Measurements from ENCODE around the gene LENG8. TPM values are rescaled to one million over a fixed set of nuclear protein-coding genes. Genes with fewer than 3 reads are reported as not detected.

Gene LENG8
- total and polyA plus RNA-seq, 2 of the 4 experiments (the other 2 are of a cell fraction), result 21.1 to 93.9 TPM

GRCh38 chr19:54424201-54424600 lies 24.8 kb upstream of the LENG8 start:
- no peaks in the 10 kb centered on the region for H3K79me1 ChIP-seq (ENCODE audit: low read depth in 1 of 2, low read length in 2 of 2)
- H3K4ac ChIP-seq (ENCODE audit: low read depth, low read length), result no peak overlapping the region
- no peaks in the 10 kb centered on the region for H3K9me3 ChIP-seq (ENCODE audit: control insufficient read depth, insufficient read depth, low read length)
- POLR2A ChIA-PET (ENCODE audit: unreplicated experiment), result no interaction called here
- ATAC-seq (ENCODE audit: low read depth) (no peak), DNase-seq (no peak)
- H3K9me1 ChIP-seq (ENCODE audit: insufficient read depth, low read length), result no peaks in the 10 kb centered on the region
- no peak overlapping the region for H2BK15ac ChIP-seq (ENCODE audit: low read depth, low read length)
- WGBS, 2 experiments (ENCODE audit: extremely low coverage in 2 of 2, insufficient read length in 1 of 2), result 88% methylated on average over 7 of the region's 14 CpGs; no CpG with 5 or more reads in 1 of the 2 experiments
- H3K14ac ChIP-seq (replicated peaks; ENCODE audit: low read depth, low read length), result no peak overlapping the region
- no peak overlapping the region for H4K91ac ChIP-seq (ENCODE audit: insufficient read depth, low read depth, low read length)
- H4K5ac ChIP-seq (ENCODE audit: low read depth, low read length), result no peak overlapping the region
- no peak overlapping the region for H2BK120ac ChIP-seq (ENCODE audit: low read depth, low read length)
- H2BK5ac ChIP-seq (ENCODE audit: low read depth, low read length, poor library complexity, severe bottlenecking), result no peak overlapping the region
- no peak overlapping the region for H3K18ac ChIP-seq (ENCODE audit: low read depth, low read length)
- no peak overlapping the region for H2AFZ ChIP-seq (replicated peaks; ENCODE audit: low read length, poor library complexity)
- no TSS peak for BruUV-seq (replicated peaks)
- peak overlapping the region; percentile 55 for H2AK9ac ChIP-seq (replicated peaks; ENCODE audit: low read depth, low read length, poor library complexity)
- H3K4me3 ChIP-seq (ENCODE audit: insufficient read depth, low read depth, low read length), result no peak overlapping the region
- no peak overlapping the region for H3K56ac ChIP-seq (ENCODE audit: extremely low read depth, insufficient read depth, low read length)
- H3K27me3 ChIP-seq (ENCODE audit: control insufficient read depth, insufficient read depth, low read length), result peaks cover 17% of the 10 kb centered on the region; the same call in 1 of the 2 replicates
- dilution Hi-C loops (cut with HindIII; ENCODE audit: low sequenced_read_pairs, unreplicated experiment), result no loop called here
- TF ChIP-seq CTCF (conservative IDR thresholded peaks at IDR 0.05; ENCODE audit: low read depth, low read length) (no peak), MAFK (IDR thresholded peaks at IDR 0.05; ENCODE audit: low read depth, low read length) (no peak), NFE2L2 (IDR thresholded peaks at IDR 0.05; ENCODE audit: low read depth, low read length) (no peak), POLR2A (IDR thresholded peaks at IDR 0.05; ENCODE audit: low read depth, low read length) (no peak), ELK1 (IDR thresholded peaks at IDR 0.05; ENCODE audit: borderline replicate concordance, low read depth, low read length) (no peak), BHLHE40 (IDR thresholded peaks at IDR 0.05; ENCODE audit: low read depth, low read length) (no peak), USF2 (IDR thresholded peaks at IDR 0.05; ENCODE audit: low read depth, low read length) (no peak), RFX5 (IDR thresholded peaks at IDR 0.05; ENCODE audit: low read depth, low read length) (no peak), RCOR1 (IDR thresholded peaks at IDR 0.05; ENCODE audit: insufficient replicate concordance, low read length) (no peak), SMC3 (IDR thresholded peaks at IDR 0.05; ENCODE audit: low read depth, low read length) (no peak), RAD21 (IDR thresholded peaks at IDR 0.05; ENCODE audit: low read length) (no peak), CHD1 (IDR thresholded peaks at IDR 0.05; ENCODE audit: low read depth, low read length) (no peak), MAZ (IDR thresholded peaks at IDR 0.05; ENCODE audit: borderline replicate concordance, low read depth, low read length) (no peak), FOS (IDR thresholded peaks at IDR 0.05; ENCODE audit: low read depth, low read length) (no peak), MXI1 (IDR thresholded peaks at IDR 0.05; ENCODE audit: borderline replicate concordance, low read depth, low read length) (no peak), CEBPB (IDR thresholded peaks at IDR 0.05; ENCODE audit: low read depth, low read length) (no peak)
- intact Hi-C loops (cut with micrococcal nuclease), result no loop called here
- H3K4me1 ChIP-seq (ENCODE audit: control insufficient read depth, insufficient read depth, low read length), result no peaks in the 10 kb centered on the region
- no peak overlapping the region for H2AK5ac ChIP-seq (ENCODE audit: low read depth, low read length)
- CTCF ChIA-PET, result no interaction called here
- H3K23ac ChIP-seq (ENCODE audit: low read depth, low read length), result no peak overlapping the region
- no peak overlapping the region for H3K4me2 ChIP-seq (ENCODE audit: low read depth, low read length)
- H3K9ac ChIP-seq (ENCODE audit: low read depth, low read length), result no peak overlapping the region
- H4K8ac ChIP-seq (ENCODE audit: low read depth in 2 of 2, low read length in 2 of 2), result no peak overlapping the region
- no peak overlapping the region for H3K27ac ChIP-seq (ENCODE audit: insufficient read depth, low read length)
- H2BK20ac ChIP-seq (ENCODE audit: low read depth, low read length), result no peak overlapping the region
- no peaks in the 10 kb centered on the region for H3K36me3 ChIP-seq (ENCODE audit: control insufficient read depth, insufficient read depth, low read length)
- no peaks in the 10 kb centered on the region for H4K20me1 ChIP-seq (ENCODE audit: insufficient read depth, low read length)
- in situ Hi-C loops (cut with MboI; ENCODE audit: low sequenced_read_pairs), result no loop called here

Measured in IMR-90 (cell line).